Caco-2 (cell line): ENCODE data around the gene C15orf40. TPM values are rescaled to one million over a fixed set of nuclear protein-coding genes. Genes with fewer than 3 reads are reported as not detected.
"Not testable (repeated sequence)": the region's sequence is repeated elsewhere in the genome, so short reads cannot be mapped to it uniquely, and the experiment has no call there.

ENCODE experiments used
- BruUV-seq: library from RNA; stranded (reverse); fragments of 400-500 nt; replicated peaks from 2 replicates; lab custom pipeline; 2021; lab: Mats Ljungman, UMichigan
- CTCF ChIA-PET: fragments of 300-600 bp; sonication (Branson Sonifier 250); formaldehyde crosslinking; loops from one replicate; lab custom pipeline; 2022; ENCODE audit warnings: antibody characterized with exemption; lab: Charles Lee
- POLR2A ChIA-PET: fragments of 300-600 bp; sonication (Branson Sonifier 250); formaldehyde crosslinking; loops from one replicate; lab custom pipeline; 2022; ENCODE audit warnings: antibody characterized with exemption; lab: Charles Lee
- DNase-seq, 2 experiments: peaks; one replicate each; pipeline versions ENCODE4 v3.0.0 to v3.0.0-alpha.2; 2020 to 2022
- H3K27me3 ChIP-seq: replicated peaks from 2 replicates; pipeline ENCODE4 v1.6.0; 2011; ENCODE audit warnings: low read length; ENCODE audit not compliant: control insufficient read depth, insufficient read depth
- H3K36me3 ChIP-seq: 2 replicates; pipeline ENCODE4 v1.5.1; 2011; ENCODE audit warnings: low read length; ENCODE audit not compliant: control insufficient read depth, insufficient read depth
- H3K4me1 ChIP-seq: fragments of 250-450 bp; sonication (Bioruptor Pico); 2 replicates; pipeline ENCODE4 v1.5.1; 2020; ENCODE audit warnings: mild to moderate bottlenecking
- H3K4me3 ChIP-seq: 2 replicates; pipeline ENCODE4 v1.5.1; 2011; ENCODE audit warnings: low read depth, mild to moderate bottlenecking, control low read depth, low read length
- H3K9me3 ChIP-seq: fragments of 250-450 bp; sonication (Bioruptor Pico); 2 replicates; pipeline ENCODE4 v1.5.1; 2020; ENCODE audit warnings: mild to moderate bottlenecking, moderate library complexity
- H3K27ac Mint-ChIP-seq: one replicate; pipeline ENCODE4 v1.8.0; 2022; ENCODE audit warnings: mixed read lengths; ENCODE audit not compliant: unreplicated experiment
- H3K27me3 Mint-ChIP-seq: one replicate; pipeline ENCODE4 v1.8.0; 2022; ENCODE audit warnings: mixed read lengths; ENCODE audit not compliant: insufficient read depth, unreplicated experiment
- H3K36me3 Mint-ChIP-seq: one replicate; pipeline ENCODE4 v1.8.0; 2022; ENCODE audit warnings: mild to moderate bottlenecking, mixed read lengths; ENCODE audit not compliant: insufficient read depth, unreplicated experiment
- H3K4me1 Mint-ChIP-seq: one replicate; pipeline ENCODE4 v1.8.0; 2022; ENCODE audit warnings: low read depth, mixed read lengths; ENCODE audit not compliant: unreplicated experiment
- H3K4me3 Mint-ChIP-seq: one replicate; pipeline ENCODE4 v1.8.0; 2022; ENCODE audit warnings: mild to moderate bottlenecking, moderate library complexity, mixed read lengths; ENCODE audit not compliant: unreplicated experiment
- H3K9me3 Mint-ChIP-seq: one replicate; pipeline ENCODE4 v1.8.0; 2022; ENCODE audit warnings: mixed read lengths; ENCODE audit not compliant: unreplicated experiment
- intact Hi-C: fragments of 100-400 bp; cut with micrococcal nuclease; formaldehyde crosslinking; loops from one replicate; pipeline ENCODE4 v1.10.0; 2022; ENCODE audit not compliant: unreplicated experiment
- total RNA-seq: library from RNA; stranded (reverse); gene quantifications from 2 replicates; pipeline ENCODE4 v1.2.3, GENCODE V29; 2022
- TF ChIP-seq, protein P1 (sequence below), 2 experiments: fragments of 200-600 bp in 1 of 2; IDR thresholded peaks; 1 replicate in 1 of 2; 2 replicates in 1 of 2; pipeline versions ENCODE4 v1.5.1 to v1.8.0; 2011 to 2022; ENCODE audit warnings: antibody characterized with exemption in 1 of 2, control low read depth in 1 of 2, inconsistent platforms in 1 of 2, low read depth in 1 of 2, low read length in 1 of 2, mild to moderate bottlenecking in 1 of 2, moderate library complexity in 1 of 2; ENCODE audit not compliant: insufficient read depth in 1 of 2, severe bottlenecking in 1 of 2, unreplicated experiment in 1 of 2

Gene C15orf40
- total RNA-seq, 1 experiment from 2014 or later = 27.2 TPM

DNA sequence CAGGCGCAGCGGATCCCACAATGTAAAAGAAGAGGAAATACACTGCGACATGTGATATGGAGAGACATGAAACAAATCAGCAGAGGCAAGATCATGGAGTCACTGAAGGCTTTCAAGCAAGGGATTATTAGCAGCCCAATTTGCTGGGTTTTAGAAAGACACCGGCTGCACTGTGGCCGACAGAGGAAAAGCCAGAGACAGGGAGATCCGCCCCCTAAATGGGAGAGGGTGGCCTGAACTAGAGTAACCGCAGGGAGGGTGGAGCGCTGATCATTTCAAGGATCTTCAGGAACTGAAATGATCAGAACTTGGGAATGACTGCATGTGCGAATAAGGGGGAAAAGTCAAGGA, 612 bp upstream of the C15orf40 start:
- Mint-ChIP-seq H3K27ac (peak overlapping the region; percentile 67), H3K4me1 (peaks cover 19% of the 10 kb centered on the region), H3K36me3 (peaks cover 27% of the 10 kb centered on the region), H3K27me3 (no peaks in the 10 kb centered on the region), H3K9me3 (no peaks in the 10 kb centered on the region), H3K4me3 (peak overlapping the region; percentile 88)
- Histone ChIP-seq H3K4me1 (peaks cover 6% of the 10 kb centered on the region), H3K4me3 (peak overlapping the region; percentile 76), H3K9me3 (no peaks in the 10 kb centered on the region), H3K36me3 (peaks cover 1% of the 10 kb centered on the region; the same call in 1 of the 2 replicates), H3K27me3 (no peaks in the 10 kb centered on the region)
- DNase-seq = peak; percentile 35 to 46
- POLR2A ChIA-PET = interaction anchor here (1.2 kb wide), 1 partner anchor 55 kb away, joined by 5 read pairs; the partner anchor contains the start of gene BTBD1
- TF ChIP-seq, protein P1, sequence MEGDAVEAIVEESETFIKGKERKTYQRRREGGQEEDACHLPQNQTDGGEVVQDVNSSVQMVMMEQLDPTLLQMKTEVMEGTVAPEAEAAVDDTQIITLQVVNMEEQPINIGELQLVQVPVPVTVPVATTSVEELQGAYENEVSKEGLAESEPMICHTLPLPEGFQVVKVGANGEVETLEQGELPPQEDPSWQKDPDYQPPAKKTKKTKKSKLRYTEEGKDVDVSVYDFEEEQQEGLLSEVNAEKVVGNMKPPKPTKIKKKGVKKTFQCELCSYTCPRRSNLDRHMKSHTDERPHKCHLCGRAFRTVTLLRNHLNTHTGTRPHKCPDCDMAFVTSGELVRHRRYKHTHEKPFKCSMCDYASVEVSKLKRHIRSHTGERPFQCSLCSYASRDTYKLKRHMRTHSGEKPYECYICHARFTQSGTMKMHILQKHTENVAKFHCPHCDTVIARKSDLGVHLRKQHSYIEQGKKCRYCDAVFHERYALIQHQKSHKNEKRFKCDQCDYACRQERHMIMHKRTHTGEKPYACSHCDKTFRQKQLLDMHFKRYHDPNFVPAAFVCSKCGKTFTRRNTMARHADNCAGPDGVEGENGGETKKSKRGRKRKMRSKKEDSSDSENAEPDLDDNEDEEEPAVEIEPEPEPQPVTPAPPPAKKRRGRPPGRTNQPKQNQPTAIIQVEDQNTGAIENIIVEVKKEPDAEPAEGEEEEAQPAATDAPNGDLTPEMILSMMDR (IDR thresholded peaks at IDR 0.05; ENCODE audit: insufficient read depth in 1 of 2, low read depth in 1 of 2, low read length in 1 of 2, severe bottlenecking in 1 of 2, unreplicated experiment in 1 of 2) = no peak
- intact Hi-C loops = loop anchor here (5.0 kb wide), 2 partner anchors 55 to 205 kb away; partner anchors contain the start of genes BTBD1, FSD2 and WHAMM
- BruUV-seq = TSS peak; percentile 56
- CTCF ChIA-PET = interaction anchor here (0.6 to 2.2 kb wide), 6 partner anchors 13 to 471 kb away, joined by 3 to 9 read pairs (median 3); partner anchors contain the start of genes BTBD1 and RPS17

DNA sequence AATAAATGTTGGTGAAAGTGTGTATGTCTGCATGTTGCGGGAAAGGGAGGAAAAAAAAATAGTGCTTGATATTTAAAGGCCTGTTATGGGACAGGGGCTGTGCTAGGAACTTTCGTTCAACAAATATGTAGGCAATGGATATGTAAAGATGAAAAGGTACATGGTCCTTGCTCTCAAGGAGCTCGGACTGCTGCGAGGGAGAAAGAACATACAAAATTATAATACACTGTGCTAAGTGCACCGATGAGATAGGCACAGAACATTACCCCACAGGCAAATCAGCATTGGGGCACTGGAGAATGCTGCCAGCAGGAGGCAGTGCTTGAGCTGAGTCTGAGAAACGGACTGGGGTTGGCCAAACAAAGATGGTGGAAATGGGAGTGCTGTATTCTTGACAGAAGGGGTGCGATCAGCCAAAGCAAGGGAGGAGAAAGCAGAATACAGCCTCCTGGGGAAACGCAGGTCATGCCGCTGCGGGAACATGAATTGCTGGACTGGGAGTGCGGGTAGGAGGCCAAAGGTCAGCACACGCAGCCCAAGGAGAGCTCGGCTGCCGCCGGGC, 649 bp downstream of the C15orf40 start:
- Histone ChIP-seq H3K4me1 (peaks cover 6% of the 10 kb centered on the region), H3K9me3 (no peaks in the 10 kb centered on the region), H3K4me3 (peak overlapping the region; percentile 76), H3K27me3 (no peaks in the 10 kb centered on the region), H3K36me3 (peaks cover 1% of the 10 kb centered on the region)
- no peaks in the 10 kb centered on the region for H3K9me3 Mint-ChIP-seq
- H3K27me3 Mint-ChIP-seq = no peaks in the 10 kb centered on the region
- intact Hi-C loops = loop anchor here (5.0 kb wide), 2 partner anchors 57 to 203 kb away; partner anchors contain the start of genes BTBD1, FSD2 and WHAMM
- BruUV-seq = no TSS peak
- TF ChIP-seq, protein P1 (IDR thresholded peaks at IDR 0.05; ENCODE audit: insufficient read depth in 1 of 2, low read depth in 1 of 2, low read length in 1 of 2, severe bottlenecking in 1 of 2, unreplicated experiment in 1 of 2) = peak; percentile 27 to 73
- DNase-seq = peak; percentile 60 to 70
- ChIA-PET POLR2A (interaction anchor here (1.2 kb wide), 1 partner anchor 56 kb away, joined by 5 read pairs; the partner anchor contains the start of gene BTBD1), CTCF (interaction anchor here (0.6 to 2.2 kb wide), 6 partner anchors 53 to 480 kb away, joined by 3 to 9 read pairs (median 4); partner anchors contain the start of gene BTBD1)
- peak overlapping the region; percentile 88 for H3K4me3 Mint-ChIP-seq
- peaks cover 19% of the 10 kb centered on the region for H3K4me1 Mint-ChIP-seq
- peak overlapping the region; percentile 67 for H3K27ac Mint-ChIP-seq
- peaks cover 34% of the 10 kb centered on the region for H3K36me3 Mint-ChIP-seq

DNA sequence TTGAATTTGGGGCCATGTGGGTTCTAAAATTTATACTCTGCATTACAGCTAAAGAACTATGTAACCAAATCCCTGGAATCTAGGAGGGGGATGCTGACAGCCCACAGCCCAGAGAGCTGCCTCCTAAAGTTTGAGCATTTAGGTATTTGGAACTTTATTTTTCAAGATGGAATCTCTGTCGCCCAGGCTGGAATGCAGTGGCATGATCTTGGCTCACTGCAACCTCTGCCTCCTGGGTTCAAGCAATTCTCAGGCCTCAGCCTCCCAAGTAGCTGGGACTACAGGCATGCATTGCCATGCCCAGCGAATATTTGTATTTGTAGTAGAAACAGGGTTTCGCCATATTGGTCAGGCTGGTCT, 10.8 kb downstream of the C15orf40 start:
- H3K4me1 ChIP-seq, H3K4me3 Mint-ChIP-seq, BruUV-seq, H3K27me3 ChIP-seq, H3K9me3 Mint-ChIP-seq, H3K9me3 ChIP-seq, H3K27ac Mint-ChIP-seq, H3K4me3 ChIP-seq, H3K36me3 ChIP-seq, DNase-seq, H3K4me1 Mint-ChIP-seq, POLR2A ChIA-PET, H3K27me3 Mint-ChIP-seq, CTCF ChIA-PET, H3K36me3 Mint-ChIP-seq: not testable (repeated sequence)
- intact Hi-C loops = loop anchor here (1.0 to 2.0 kb wide), 2 partner anchors 151 to 460 kb away; partner anchors contain the start of gene RPS17
- TF ChIP-seq, protein P1 (IDR thresholded peaks at IDR 0.05; ENCODE audit: insufficient read depth in 1 of 2, low read depth in 1 of 2, low read length in 1 of 2, severe bottlenecking in 1 of 2, unreplicated experiment in 1 of 2) = peak in 1 of 2 experiments; percentile 2
